ENCODE results near the gene TNNT2. TPM values are rescaled to one million over a fixed set of nuclear protein-coding genes. Genes with fewer than 3 reads are reported as not detected.

The TNNT2 gene
- total and polyA plus RNA-seq, 2 donors (not counting 3 experiments of a cell fraction or from before 2014, with no cell fraction given) = not detected

- no peak overlapping the region for H3K4me2 ChIP-seq (ENCODE audit: insufficient read depth, low read length)
- H3K27ac ChIP-seq (ENCODE audit: insufficient read depth, low read depth, low read length) = no peak overlapping the region
- H3K9ac ChIP-seq (replicated peaks; ENCODE audit: extremely low read depth, insufficient read depth, low read length) = no peak overlapping the region
- no TSS peak for BruUV-seq (replicated peaks)
- no peaks in the 10 kb centered on the region for H3K79me2 ChIP-seq (ENCODE audit: control insufficient read depth, insufficient read depth, low read length)
- no peaks in the 10 kb centered on the region for H3K9me3 ChIP-seq (replicated peaks; ENCODE audit: control insufficient read depth, insufficient read depth, low read length)
- no peaks in the 10 kb centered on the region for H3K9me1 ChIP-seq (replicated peaks; ENCODE audit: control insufficient read depth, extremely low read depth, insufficient read depth, low read length)
- DNase-seq (ENCODE audit: low read depth, low spot score) (no peak), FAIRE-seq (no peak)
- no peak overlapping the region for H3K4me3 ChIP-seq (replicated peaks in 1 of 3; ENCODE audit: insufficient read depth in 1 of 3, low read depth in 1 of 3, low read length in 3 of 3)
- ChIA-PET CTCF (interaction anchor here (1.2 kb wide), 1 partner anchor 119 kb away, joined by 3 read pairs; no protein-coding TSS in a partner anchor), POLR2A (no interaction called here)
- intact Hi-C loops (cut with micrococcal nuclease) (no loop called here), dilution Hi-C loops (cut with MboI; ENCODE audit: extremely low pct_ligation_motif_present, low sequenced_read_pairs) (no loop called here)
- TF ChIP-seq CTCF (IDR thresholded peaks at IDR 0.05; ENCODE audit: extremely low read depth in 1 of 2, insufficient read depth in 1 of 2, low read depth in 1 of 2, low read length in 2 of 2) (no peak), EZH2 (IDR thresholded peaks at IDR 0.05; ENCODE audit: borderline replicate concordance, low read depth, low read length, severe bottlenecking) (no peak), POLR2AphosphoS5 (IDR thresholded peaks at IDR 0.05; ENCODE audit: insufficient read depth, low read depth, low read length) (no peak), MAX (IDR thresholded peaks at IDR 0.05; ENCODE audit: insufficient read depth, insufficient read length) (no peak), JUN (IDR thresholded peaks at IDR 0.05; ENCODE audit: borderline replicate concordance, insufficient read depth, insufficient read length, low read depth) (no peak), MYC (IDR thresholded peaks at IDR 0.05; ENCODE audit: low read depth, low read length) (no peak), FOS (IDR thresholded peaks at IDR 0.05; ENCODE audit: borderline replicate concordance, insufficient read depth, low read length) (no peak), GATA2 (IDR thresholded peaks at IDR 0.05; ENCODE audit: insufficient read depth, insufficient read length, low read depth, low read length) (no peak), POLR2A (IDR thresholded peaks at IDR 0.05; ENCODE audit: low read depth, low read length) (no peak)
- no peak overlapping the region for H2AFZ ChIP-seq (ENCODE audit: low read depth, low read length)
- H4K20me1 ChIP-seq (replicated peaks; ENCODE audit: control insufficient read depth, extremely low read depth, insufficient read depth, low read length) = no peaks in the 10 kb centered on the region
- no peaks in the 10 kb centered on the region for H3K36me3 ChIP-seq (ENCODE audit: control insufficient read depth in 2 of 2, extremely low read depth in 1 of 2, insufficient read depth in 2 of 2, low read length in 2 of 2)
- H3K27me3 ChIP-seq (ENCODE audit: control insufficient read depth in 2 of 2, insufficient read depth in 2 of 2, low read length in 2 of 2) = peaks cover 0 to 3% of the 10 kb centered on the region in 2 experiments
- H3K4me1 ChIP-seq (ENCODE audit: control insufficient read depth, extremely low read depth, insufficient read depth, low read length) = no peaks in the 10 kb centered on the region
These were observed 60.9 kb downstream of the TNNT2 start for GRCh38 chr1:201316556-201316955.

All from endothelial cell of umbilical vein (primary cell).